ENCODE results near the gene LAMTOR5.
"Not testable (repeated sequence)": the region's sequence is repeated elsewhere in the genome, so short reads cannot be mapped to it uniquely, and the experiment has no call there.

Gene LAMTOR5

GRCh38 chr1:110425612-110426152, 18.2 kb upstream of the LAMTOR5 start:
- no peak for DNase-seq

DNA sequence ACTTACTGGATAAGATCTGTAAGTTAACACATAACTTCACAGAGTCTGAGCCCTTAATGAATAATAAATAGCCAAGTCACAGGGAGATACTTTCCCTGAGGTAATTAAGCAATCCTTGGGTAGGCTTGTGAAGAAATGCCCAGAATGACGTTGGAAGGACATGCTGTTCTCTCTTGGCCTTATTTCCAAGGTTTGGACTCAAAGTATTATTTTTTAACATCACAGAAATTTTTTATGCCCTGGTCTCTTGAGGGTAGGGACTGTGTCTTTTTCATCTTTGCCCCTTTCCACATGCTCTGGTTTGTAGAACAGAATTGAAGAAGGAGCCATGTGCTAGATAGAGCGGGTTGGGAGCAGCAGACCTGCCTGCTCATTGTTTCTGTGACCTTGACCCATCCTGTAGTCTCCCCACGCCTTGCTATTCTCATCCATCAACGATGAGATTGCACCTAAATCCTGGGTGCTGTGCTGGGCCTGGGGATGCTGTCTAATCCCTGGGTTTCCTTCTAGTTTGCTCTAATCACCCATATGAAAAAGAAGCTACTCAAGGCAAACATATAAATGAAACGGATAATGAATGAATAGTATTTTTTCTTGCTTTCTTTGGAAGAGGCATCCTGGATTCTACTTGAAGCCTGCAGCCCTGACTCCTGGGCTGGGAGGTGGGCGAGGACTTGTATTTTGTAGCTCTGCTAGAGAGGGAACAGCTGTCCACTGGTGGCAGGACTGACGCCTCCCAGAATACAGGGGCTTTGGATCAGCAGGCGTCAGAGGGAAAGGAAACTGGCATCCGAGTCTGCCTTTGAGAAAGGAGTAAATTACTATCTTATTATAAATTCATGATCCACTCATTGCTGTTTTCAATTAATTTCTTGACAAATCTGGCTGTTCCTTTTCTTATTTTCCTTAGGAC, 17.5 kb upstream of the LAMTOR5 start:
- no peak for DNase-seq

- peak; percentile 60 for DNase-seq
These were observed 13.6 kb upstream of the LAMTOR5 start for GRCh38 chr1:110420874-110421793.

DNA sequence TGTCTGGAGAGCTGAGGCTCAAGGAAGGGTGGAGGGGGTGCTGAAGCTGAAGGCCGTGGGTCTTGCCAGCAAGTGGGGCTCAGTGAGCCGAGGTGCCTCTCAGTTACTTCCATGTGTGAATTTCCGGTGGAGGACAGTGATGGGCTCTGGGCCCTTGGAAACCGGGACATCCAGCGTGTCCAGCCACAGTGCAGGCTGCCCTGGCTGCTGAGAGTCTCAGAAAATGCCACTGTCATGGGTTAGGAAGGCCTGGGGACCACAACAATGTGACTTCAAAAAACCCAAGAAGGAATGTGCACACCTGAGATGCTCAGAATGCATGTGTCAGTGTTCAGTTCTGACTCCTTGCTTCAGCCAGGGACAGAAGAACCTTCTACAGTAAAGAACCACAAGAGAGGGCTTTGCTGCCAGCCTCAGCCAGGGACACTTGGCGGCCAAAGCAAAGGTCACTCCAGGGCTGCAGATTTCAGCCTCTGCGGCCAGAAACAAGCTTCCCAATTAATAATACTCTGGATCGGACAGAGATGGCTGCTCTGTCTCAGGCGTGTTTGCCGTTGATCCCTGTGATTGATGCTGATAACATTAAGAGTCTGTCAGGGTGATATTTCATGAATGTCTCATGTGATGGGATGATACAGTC, 12.6 kb upstream of the LAMTOR5 start:
- DNase-seq, result no peak

DNA sequence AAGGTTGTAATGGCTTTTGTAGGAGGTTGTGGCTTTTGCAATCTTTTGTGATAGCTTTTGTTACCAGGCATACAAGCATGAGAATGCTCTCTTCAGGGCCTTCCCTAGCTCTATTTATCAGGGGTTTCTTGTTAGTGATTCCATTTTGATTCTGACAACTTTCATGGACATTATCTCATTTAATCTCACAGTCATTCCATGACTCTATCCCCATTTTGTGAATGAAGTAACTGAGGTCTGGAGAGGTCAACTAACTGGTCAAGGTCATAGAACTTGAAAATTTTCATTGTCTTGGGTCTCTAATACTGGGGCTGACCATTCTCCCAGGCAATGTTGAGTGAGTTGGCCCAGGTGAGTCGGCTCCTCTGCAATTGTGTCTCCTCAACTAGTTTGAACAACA, 11.2 kb upstream of the LAMTOR5 start:
- DNase-seq, result no peak

- not testable (repeated sequence) for DNase-seq
These were observed 5.6 kb upstream of the LAMTOR5 start for GRCh38 chr1:110413045-110413444.

- peak; percentile 80 for DNase-seq
These were observed 5.1 kb upstream of the LAMTOR5 start for GRCh38 chr1:110412576-110412975.

GRCh38 chr1:110411173-110411735, 3.8 kb upstream of the LAMTOR5 start:
- DNase-seq, result no peak

GRCh38 chr1:110409316-110409715, 1.8 kb upstream of the LAMTOR5 start:
- no peak for DNase-seq

GRCh38 chr1:110408488-110408887, 994 bp upstream of the LAMTOR5 start:
- no peak for DNase-seq

GRCh38 chr1:110406407-110406806, 1.1 kb downstream of the LAMTOR5 start:
- not testable (repeated sequence) for DNase-seq

GRCh38 chr1:110404401-110404800, 3.1 kb downstream of the LAMTOR5 start:
- no peak for DNase-seq

DNA sequence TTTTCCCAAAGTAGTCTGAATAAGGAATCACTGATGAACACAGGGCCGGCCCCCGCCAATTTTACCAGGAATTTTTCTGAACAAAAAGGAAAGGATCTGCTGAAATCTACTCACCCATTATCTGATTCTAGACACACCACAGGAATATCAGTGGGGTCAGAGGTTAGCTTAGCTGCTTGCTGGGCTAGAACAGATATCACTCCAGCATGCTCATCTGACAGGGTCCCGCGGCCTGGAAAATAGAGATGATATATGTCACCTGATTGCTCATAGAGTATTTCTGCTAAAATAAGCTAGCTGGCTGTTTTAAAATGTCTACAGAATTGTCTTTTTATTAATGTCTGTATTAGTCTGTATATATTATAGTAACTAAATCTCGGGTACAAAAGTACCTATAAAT, 3.7 kb downstream of the LAMTOR5 start:
- DNase-seq, result no peak

DNA sequence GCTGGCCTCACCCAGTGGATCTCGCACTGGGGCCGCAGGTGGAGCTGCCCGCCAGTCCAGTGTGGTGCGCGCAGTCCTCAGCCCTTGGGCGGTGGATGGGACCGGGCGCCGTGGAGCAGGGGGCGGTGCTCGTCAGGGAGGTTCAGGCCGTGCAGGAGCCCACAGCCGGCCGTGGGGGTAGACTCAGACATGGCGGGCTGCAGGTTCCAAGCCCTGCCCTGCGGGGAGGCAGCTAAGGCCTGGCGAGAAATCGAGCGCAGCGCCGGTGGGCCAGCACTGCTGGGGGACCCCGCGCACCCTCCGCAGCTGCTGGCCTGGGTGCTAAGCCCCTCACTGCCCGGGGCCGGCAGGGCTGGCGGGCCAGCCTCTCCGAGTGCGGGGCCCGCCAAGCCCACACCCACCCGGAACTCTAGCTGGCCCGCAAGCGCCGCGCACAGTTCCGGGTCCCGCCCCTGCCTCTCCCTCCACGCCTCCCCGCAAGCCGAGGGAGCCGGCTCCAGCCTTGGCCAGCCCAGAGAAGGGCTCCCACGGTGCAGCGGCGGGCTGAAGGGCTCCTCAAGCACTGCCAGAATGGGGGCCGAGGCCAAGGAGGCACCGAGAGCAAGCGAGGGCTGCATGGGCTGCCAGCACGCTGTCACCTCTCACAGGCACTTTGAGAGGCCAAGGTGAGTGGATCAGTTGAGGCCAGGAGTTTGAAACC, 11.1 kb downstream of the LAMTOR5 start:
- not testable (repeated sequence) for DNase-seq

- DNase-seq, result no peak
These were observed 13.0 kb downstream of the LAMTOR5 start for GRCh38 chr1:110394493-110394820.

- peak; percentile 83 for DNase-seq
These were observed 13.6 kb downstream of the LAMTOR5 start for GRCh38 chr1:110393691-110394492.

DNA sequence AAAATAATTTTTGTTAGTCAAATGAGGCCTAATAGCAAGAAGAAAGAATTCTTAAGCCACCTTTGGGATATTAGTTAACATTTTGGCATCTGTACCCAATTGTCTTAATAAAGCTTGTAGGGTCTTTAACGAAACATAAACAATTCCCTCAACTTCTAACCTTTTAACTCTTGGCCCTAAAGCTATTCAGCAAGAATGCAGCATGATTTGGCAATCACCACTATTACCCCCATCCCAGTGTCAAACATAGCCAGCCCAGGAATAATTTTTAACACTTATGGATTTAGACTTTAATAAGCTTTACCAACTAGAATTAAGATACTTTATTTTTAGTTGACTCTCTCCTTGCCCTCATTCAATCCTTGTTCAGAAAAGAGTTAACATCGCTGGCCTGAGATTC, 14.2 kb downstream of the LAMTOR5 start:
- no peak for DNase-seq

- peak; percentile 86 for DNase-seq
These were observed 16.7 kb downstream of the LAMTOR5 start, which contains the start of gene SLC16A4 for GRCh38 chr1:110390692-110391245. Gene SLC16A4, minus strand, starts transcription at chr1:110391026. Its CDS starts 1,703 bp downstream, at chr1:110389323.

DNA sequence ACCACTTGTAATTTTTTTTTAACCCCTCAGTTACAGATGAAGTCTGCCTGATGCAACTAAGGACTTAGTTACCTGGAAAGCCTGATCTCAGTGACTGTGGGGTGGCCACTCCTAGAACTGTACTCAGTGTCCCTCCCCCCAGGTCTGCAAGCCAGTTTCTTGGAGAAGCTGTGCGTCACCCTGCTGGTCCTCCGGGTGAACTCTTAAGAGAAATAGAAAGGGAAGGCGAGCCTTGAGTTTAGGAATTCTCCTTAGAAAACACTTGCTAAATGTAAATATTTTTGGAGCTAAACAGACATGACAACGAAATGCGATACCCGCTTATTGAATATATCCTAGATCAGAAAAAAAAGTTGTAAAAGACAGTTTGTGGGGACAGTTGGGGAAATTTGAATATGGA, 17.4 kb downstream of the LAMTOR5 start:
- peak; percentile 74 for DNase-seq

DNA sequence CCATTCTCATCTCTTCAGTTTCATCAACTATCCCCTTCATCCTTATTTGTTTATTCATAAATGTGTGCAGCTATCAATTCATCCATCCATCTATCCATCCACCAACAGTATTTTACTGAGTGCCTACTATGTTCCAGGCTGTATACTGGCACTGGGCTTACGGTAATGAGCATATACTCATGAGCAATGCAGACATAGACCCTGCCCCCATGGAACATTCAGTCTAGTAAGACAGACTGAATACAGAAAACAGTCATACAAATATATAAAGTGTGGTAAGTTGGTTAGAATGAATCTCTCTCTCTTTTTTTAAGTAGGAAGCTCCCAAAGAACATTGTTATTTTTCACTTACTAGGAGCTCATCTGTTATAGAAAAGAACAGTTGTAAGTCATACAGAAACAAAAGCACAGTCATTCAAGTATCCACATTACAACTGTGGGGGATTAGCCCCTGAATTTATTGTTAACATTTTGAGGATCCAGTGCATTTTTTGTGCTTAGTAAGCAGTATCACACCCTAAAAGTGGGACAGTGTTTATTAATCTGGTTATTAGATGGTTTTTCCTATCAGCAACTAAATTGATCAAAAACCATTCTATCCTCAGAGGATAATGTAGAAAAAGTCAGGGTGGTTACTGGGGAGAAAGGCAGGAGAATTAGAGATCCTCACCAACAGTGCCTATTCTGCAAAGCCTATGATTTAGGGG, 20.3 kb downstream of the LAMTOR5 start:
- no peak for DNase-seq
